GM12878 (cell line): ENCODE data around the gene MUSTN1. TPM values are rescaled to one million over a fixed set of nuclear protein-coding genes. Genes with fewer than 3 reads are reported as not detected.

ENCODE experiments used
- ATAC-seq: fragments of 200-7000 bp; cut with Tn5 transposase; 3 replicates; pipeline ENCODE4 v1.9.1; 2020; ENCODE audit warnings: mild to moderate bottlenecking, moderate library complexity
- BruUV-seq: library from RNA; stranded (reverse); fragments of 400-500 nt; replicated peaks from 2 replicates; lab custom pipeline; 2021; lab: Mats Ljungman, UMichigan
- CTCF ChIA-PET: fragments of 300-600 bp; sonication (Branson Sonifier 250); formaldehyde crosslinking; extraction: SDS; loops from one replicate; lab custom pipeline; 2021; ENCODE audit warnings: inconsistent platforms; lab: Yijun Ruan, JAX
- POLR2A ChIA-PET: fragments of 350-600 bp; formaldehyde crosslinking; extraction: SDS; loops from one replicate; lab custom pipeline; 2021; ENCODE audit warnings: inconsistent platforms; lab: Charles Lee
- RAD21 ChIA-PET: fragments of 300-600 bp; sonication (Branson Sonifier 250); formaldehyde crosslinking; loops from one replicate; lab custom pipeline; 2023; ENCODE audit warnings: antibody characterized with exemption; ENCODE audit not compliant: unreplicated experiment; lab: Charles Lee
- SMC1A ChIA-PET: fragments of 300-600 bp; sonication (Branson Sonifier 250); formaldehyde crosslinking; loops from one replicate; lab custom pipeline; 2023; ENCODE audit not compliant: unreplicated experiment, uncharacterized antibody; lab: Charles Lee
- DNase-seq: peaks from one replicate; pipeline ENCODE4 v3.0.0-alpha.2; 2011; ENCODE audit warnings: low read depth, low spot score
- FAIRE-seq: peaks from 3 replicates; lab custom pipeline; 2011; peaks lifted over from hg19 to GRCh38; lab: Jason Lieb, UNC
- H2AFZ ChIP-seq: 2 replicates; pipeline ENCODE4 v1.6.0; 2011; ENCODE audit warnings: low read depth, low read length, control low read depth; ENCODE audit not compliant: control insufficient read depth
- H3K27ac ChIP-seq: 2 replicates; pipeline ENCODE4 v1.5.1; 2011; ENCODE audit warnings: control low read depth; ENCODE audit not compliant: control insufficient read depth, insufficient read depth
- H3K27me3 ChIP-seq, 2 experiments: replicated peaks in 1 of 2; 2 replicates each; pipeline versions ENCODE4 v1.6.0 to v1.6.1; 2011; ENCODE audit warnings: low read length in 1 of 2; ENCODE audit not compliant: control insufficient read depth in 2 of 2, insufficient read depth in 2 of 2
- H3K36me3 ChIP-seq, 2 experiments: 2 replicates each; pipeline ENCODE4 v1.5.1; 2011; ENCODE audit warnings: low read length in 1 of 2; ENCODE audit not compliant: control insufficient read depth in 2 of 2, insufficient read depth in 2 of 2
- H3K4me1 ChIP-seq: 2 replicates; pipeline ENCODE4 v1.6.1; 2011; ENCODE audit warnings: mild to moderate bottlenecking, low read length, moderate library complexity, mixed read lengths; ENCODE audit not compliant: control insufficient read depth, insufficient read depth
- H3K4me2 ChIP-seq: 2 replicates; pipeline ENCODE4 v1.6.0; 2011; ENCODE audit warnings: control low read depth; ENCODE audit not compliant: control insufficient read depth, insufficient read depth
- H3K4me3 ChIP-seq: fragments of 200-600 bp; sonication (generic); 2 replicates; pipeline ENCODE4 v1.5.1; 2016
- H3K79me2 ChIP-seq: 2 replicates; pipeline ENCODE4 v1.6.0; 2011; ENCODE audit warnings: low read length; ENCODE audit not compliant: control insufficient read depth, insufficient read depth
- H3K9ac ChIP-seq: 2 replicates; pipeline ENCODE4 v1.8.0; 2011; ENCODE audit warnings: low read length, control low read depth, mixed read lengths; ENCODE audit not compliant: control insufficient read depth, insufficient read depth
- H3K9me3 ChIP-seq: replicated peaks from 3 replicates; pipeline ENCODE4 v1.5.1; 2011; ENCODE audit warnings: mild to moderate bottlenecking, low read length; ENCODE audit not compliant: control insufficient read depth, insufficient read depth
- H4K20me1 ChIP-seq: 2 replicates; pipeline ENCODE4 v1.6.0; 2011; ENCODE audit not compliant: control insufficient read depth, insufficient read depth
- ATF7 ChIP-seq: fragments of 450-650 bp; IDR thresholded peaks from 2 replicates; pipeline ENCODE4 v1.6.1; 2016; ENCODE audit warnings: low read depth, mild to moderate bottlenecking
- EZH2 ChIP-seq: IDR thresholded peaks from 2 replicates; pipeline ENCODE4 v1.6.1; 2012; ENCODE audit warnings: low read depth, mild to moderate bottlenecking, control low read depth, inconsistent platforms, low read length, borderline replicate concordance; ENCODE audit not compliant: control insufficient read depth
- HDGF ChIP-seq: fragments of 450-650 bp; IDR thresholded peaks from 2 replicates; pipeline ENCODE4 v1.6.1; 2016; ENCODE audit warnings: antibody characterized with exemption
- MEF2A ChIP-seq: IDR thresholded peaks from 2 replicates; pipeline ENCODE4 v1.6.1; 2011; ENCODE audit warnings: low read depth, mild to moderate bottlenecking, low read length, moderate library complexity; ENCODE audit not compliant: insufficient read depth
- MEF2B ChIP-seq: fragments of 450-650 bp; IDR thresholded peaks from 2 replicates; pipeline ENCODE4 v1.6.1; 2018; ENCODE audit warnings: mild to moderate bottlenecking, moderate library complexity; ENCODE audit not compliant: partially characterized antibody, poor library complexity, severe bottlenecking
- MTA2 ChIP-seq: fragments of 450-650 bp; IDR thresholded peaks from 2 replicates; pipeline ENCODE4 v1.6.1; 2016; ENCODE audit warnings: low read depth, mild to moderate bottlenecking, moderate library complexity
- NFYA ChIP-seq: IDR thresholded peaks from 2 replicates; pipeline ENCODE4 v1.6.1; 2011; ENCODE audit warnings: low read depth, mild to moderate bottlenecking, low read length, improper control_type of control experiment, borderline replicate concordance
- NRF1 ChIP-seq: conservative IDR thresholded peaks from 2 replicates; pipeline ENCODE4 v1.6.1; 2011; ENCODE audit warnings: mild to moderate bottlenecking, low read depth, low read length, improper control_type of control experiment
- PAX5 ChIP-seq: IDR thresholded peaks from 2 replicates; pipeline ENCODE4 v1.6.1; 2011; ENCODE audit warnings: low read depth, low read length, borderline replicate concordance
- RBBP5 ChIP-seq: fragments of 200-600 bp; sonication (generic); conservative IDR thresholded peaks from 2 replicates; pipeline ENCODE4 v1.6.1; 2016
- RELA ChIP-seq: fragments of 450-650 bp; IDR thresholded peaks from 2 replicates; pipeline ENCODE4 v1.8.0; 2014; ENCODE audit warnings: borderline replicate concordance; ENCODE audit not compliant: partially characterized antibody
- RFX5 ChIP-seq: IDR thresholded peaks from 2 replicates; pipeline ENCODE4 v1.6.1; 2011; ENCODE audit warnings: low read depth, low read length, improper control_type of control experiment
- STAT1 ChIP-seq: fragments of 450-650 bp; conservative IDR thresholded peaks from 2 replicates; pipeline ENCODE4 v1.6.1; 2014; ENCODE audit warnings: antibody characterized with exemption, mild to moderate bottlenecking
- STAT3 ChIP-seq: IDR thresholded peaks from 2 replicates; pipeline ENCODE4 v1.6.1; 2011; ENCODE audit warnings: low read depth, low read length, improper control_type of control experiment
- ZNF24 ChIP-seq: fragments of 450-650 bp; IDR thresholded peaks from 2 replicates; pipeline ENCODE4 v1.6.1; 2017; ENCODE audit warnings: antibody characterized with exemption, mild to moderate bottlenecking
- ZNF384 ChIP-seq: IDR thresholded peaks from 2 replicates; pipeline ENCODE4 v1.6.1; 2012; ENCODE audit warnings: low read depth, mild to moderate bottlenecking, low read length, improper control_type of control experiment, borderline replicate concordance
- WGBS: methylation state at CpG from one replicate; pipeline ENCODE4 v1.1.6; 2016; ENCODE audit warnings: low lambda C conversion rate; ENCODE audit not compliant: insufficient replicate concordance, insufficient coverage; ENCODE audit errors: missing lambda C conversion rate; 5-methylcytosine and 5-hydroxymethylcytosine counted together
- in situ Hi-C: fragments of 300-500 bp; cut with MboI; formaldehyde crosslinking; loops from 9 replicates; pipeline ENCODE4 v1.14.3; 2018; ENCODE audit warnings: mixed read lengths
- intact Hi-C: fragments of 100-400 bp; cut with micrococcal nuclease; formaldehyde crosslinking; loops from one replicate; pipeline ENCODE4 v1.14.2; 2022; ENCODE audit not compliant: unreplicated experiment
- polyA plus RNA-seq, 11 experiments: library from polyadenylated mRNA; depleted of rRNA in 4 of 11; unstranded in 6 of 11; stranded (reverse) in 5 of 11; fragments of >200 nt; fragmentation: Nextera tagmentation in 4 of 11; fragmentation: Illumina TruSeq in 1 of 11; extraction: Ambion mirVana in 4 of 11; extraction: Trizol in 1 of 11; gene quantifications; 1 replicate in 1 of 11; 2 replicates in 10 of 11; pipeline versions ENCODE4 v1.2.1 to v1.2.3, GENCODE V29; 2011 to 2016; ENCODE audit warnings: inconsistent platforms in 2 of 11, missing spikeins in 2 of 11, low read depth in 1 of 11
- total RNA-seq, 4 experiments: library from RNA; depleted of rRNA in 3 of 4; stranded (reverse); fragments of >200 nt in 3 of 4; fragmentation: Illumina TruSeq in 1 of 4; extraction: Trizol in 1 of 4; gene quantifications; 2 replicates each; pipeline versions ENCODE4 v1.2.1 to v1.2.3, GENCODE V29; 2013 to 2021
- TF ChIP-seq, protein P1 (sequence below): fragments of 450-650 bp; IDR thresholded peaks from 2 replicates; pipeline ENCODE4 v1.6.1; 2017; ENCODE audit warnings: mild to moderate bottlenecking, moderate library complexity

The MUSTN1 gene
- total and polyA plus RNA-seq, 10 of the 15 experiments (the other 5 are each of a cell fraction or from before 2014, with no cell fraction given), result 0.35 to 4.5 (median 1.2) TPM; not detected in 2

DNA sequence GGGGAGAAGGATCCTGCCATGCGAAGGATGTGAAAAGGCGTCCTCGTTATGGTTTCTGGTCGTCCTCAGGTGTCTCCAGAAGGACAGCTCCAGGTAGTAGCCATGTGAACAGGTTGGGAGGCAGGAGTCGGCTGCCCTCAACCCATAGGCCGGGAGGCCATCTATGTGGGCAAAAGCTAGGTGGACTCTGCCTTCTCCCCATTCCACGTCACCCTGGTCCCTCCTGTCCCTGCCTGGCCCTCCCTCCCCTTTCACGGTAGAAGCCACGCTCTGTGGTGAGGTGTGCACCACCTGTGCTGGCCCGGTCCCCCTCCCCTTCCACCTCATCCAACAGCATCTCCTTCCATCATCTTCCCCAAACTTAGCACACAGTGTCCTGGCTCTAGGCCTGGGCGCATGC lies 23.9 kb downstream of the MUSTN1 start (continued):
- TF ChIP-seq NRF1 (no peak), ZNF24 (no peak), HDGF (no peak), RBBP5 (no peak)

DNA sequence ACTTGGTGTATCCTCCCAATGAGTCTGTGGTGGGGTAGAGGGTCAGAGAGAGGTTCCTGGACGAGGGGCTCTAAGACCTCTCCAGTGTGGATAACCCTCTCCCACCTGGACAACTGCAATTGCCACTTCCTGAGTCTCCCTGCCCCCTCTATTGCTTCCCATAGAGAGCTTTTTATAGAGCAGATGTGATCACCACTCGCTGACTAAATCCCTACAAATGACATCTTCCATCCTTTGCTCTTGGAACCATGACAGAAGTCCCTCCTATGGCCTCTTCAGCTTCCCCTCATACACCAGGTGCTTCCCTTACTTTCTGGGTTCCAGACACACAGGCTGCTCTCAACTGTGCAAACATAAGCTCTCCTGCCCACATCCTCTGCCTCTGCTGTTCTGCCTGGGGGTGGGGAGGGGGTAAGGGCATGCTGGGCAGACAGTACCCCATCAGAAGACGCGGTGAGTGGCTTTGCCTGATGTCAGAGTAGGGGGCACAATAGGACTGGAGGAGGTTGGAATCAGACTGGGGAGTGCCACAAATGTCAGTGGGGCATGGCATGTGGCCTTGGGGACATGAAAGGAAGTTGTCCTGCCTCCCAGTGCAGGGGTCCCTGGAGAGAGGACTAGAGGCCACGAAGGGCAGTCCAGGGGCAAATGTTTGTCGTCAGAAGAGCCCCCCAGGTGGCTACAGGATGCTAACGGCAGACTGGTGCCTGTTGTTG lies 25.0 kb downstream of the MUSTN1 start:
- Histone ChIP-seq H3K4me1 (no peaks in the 10 kb centered on the region), H2AFZ (no peak overlapping the region), H3K9me3 (no peaks in the 10 kb centered on the region), H3K36me3 (no peaks in the 10 kb centered on the region), H4K20me1 (no peaks in the 10 kb centered on the region; the same call in 1 of the 2 replicates), H3K79me2 (no peaks in the 10 kb centered on the region), H3K9ac (no peak overlapping the region), H3K27ac (no peak overlapping the region), H3K4me2 (no peak overlapping the region)
- RAD21 ChIA-PET, result no interaction called here
- in situ Hi-C loops (no loop called here), intact Hi-C loops (no loop called here)
- DNase-seq (no peak), ATAC-seq (no peak), FAIRE-seq (no peak)
- CTCF ChIA-PET, result no interaction called here
- WGBS, result 1% methylated on average over 7 of the region's 7 CpGs
- POLR2A ChIA-PET, result no interaction called here
- BruUV-seq, result no TSS peak
- SMC1A ChIA-PET, result interaction anchor here (1.4 kb wide), 1 partner anchor 9 kb away, joined by 4 read pairs; no protein-coding TSS in a partner anchor
- TF ChIP-seq ATF7, result no peak
- no peak for TF ChIP-seq STAT3
- no peak for TF ChIP-seq MTA2
- no peak for TF ChIP-seq NFYA
- no peak for TF ChIP-seq RFX5
- TF ChIP-seq EZH2, result no peak
- TF ChIP-seq ZNF384, result no peak
- TF ChIP-seq RELA, result no peak
- TF ChIP-seq MEF2B, result no peak
- no peak for TF ChIP-seq PAX5
- no peak for TF ChIP-seq MEF2A
- TF ChIP-seq STAT1, result no peak
- TF ChIP-seq, protein P1, sequence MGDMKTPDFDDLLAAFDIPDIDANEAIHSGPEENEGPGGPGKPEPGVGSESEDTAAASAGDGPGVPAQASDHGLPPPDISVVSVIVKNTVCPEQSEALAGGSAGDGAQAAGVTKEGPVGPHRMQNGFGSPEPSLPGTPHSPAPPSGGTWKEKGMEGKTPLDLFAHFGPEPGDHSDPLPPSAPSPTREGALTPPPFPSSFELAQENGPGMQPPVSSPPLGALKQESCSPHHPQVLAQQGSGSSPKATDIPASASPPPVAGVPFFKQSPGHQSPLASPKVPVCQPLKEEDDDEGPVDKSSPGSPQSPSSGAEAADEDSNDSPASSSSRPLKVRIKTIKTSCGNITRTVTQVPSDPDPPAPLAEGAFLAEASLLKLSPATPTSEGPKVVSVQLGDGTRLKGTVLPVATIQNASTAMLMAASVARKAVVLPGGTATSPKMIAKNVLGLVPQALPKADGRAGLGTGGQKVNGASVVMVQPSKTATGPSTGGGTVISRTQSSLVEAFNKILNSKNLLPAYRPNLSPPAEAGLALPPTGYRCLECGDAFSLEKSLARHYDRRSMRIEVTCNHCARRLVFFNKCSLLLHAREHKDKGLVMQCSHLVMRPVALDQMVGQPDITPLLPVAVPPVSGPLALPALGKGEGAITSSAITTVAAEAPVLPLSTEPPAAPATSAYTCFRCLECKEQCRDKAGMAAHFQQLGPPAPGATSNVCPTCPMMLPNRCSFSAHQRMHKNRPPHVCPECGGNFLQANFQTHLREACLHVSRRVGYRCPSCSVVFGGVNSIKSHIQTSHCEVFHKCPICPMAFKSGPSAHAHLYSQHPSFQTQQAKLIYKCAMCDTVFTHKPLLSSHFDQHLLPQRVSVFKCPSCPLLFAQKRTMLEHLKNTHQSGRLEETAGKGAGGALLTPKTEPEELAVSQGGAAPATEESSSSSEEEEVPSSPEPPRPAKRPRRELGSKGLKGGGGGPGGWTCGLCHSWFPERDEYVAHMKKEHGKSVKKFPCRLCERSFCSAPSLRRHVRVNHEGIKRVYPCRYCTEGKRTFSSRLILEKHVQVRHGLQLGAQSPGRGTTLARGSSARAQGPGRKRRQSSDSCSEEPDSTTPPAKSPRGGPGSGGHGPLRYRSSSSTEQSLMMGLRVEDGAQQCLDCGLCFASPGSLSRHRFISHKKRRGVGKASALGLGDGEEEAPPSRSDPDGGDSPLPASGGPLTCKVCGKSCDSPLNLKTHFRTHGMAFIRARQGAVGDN, result no peak
- TF ChIP-seq, all 136 proteins: peak for 0
- Histone ChIP-seq H3K27me3 (no peaks in the 10 kb centered on the region), H3K4me3 (no peak overlapping the region)
